HG02981 (cell line): ENCODE results near the gene CTNNA1.

ENCODE experiments used
- ATAC-seq: cut with Tn5 transposase; IDR thresholded peaks from one replicate; pipeline ENCODE4 v1.9.1; 2021; ENCODE audit warnings: mild to moderate bottlenecking, moderate library complexity; ENCODE audit not compliant: unreplicated experiment

The CTNNA1 gene

DNA sequence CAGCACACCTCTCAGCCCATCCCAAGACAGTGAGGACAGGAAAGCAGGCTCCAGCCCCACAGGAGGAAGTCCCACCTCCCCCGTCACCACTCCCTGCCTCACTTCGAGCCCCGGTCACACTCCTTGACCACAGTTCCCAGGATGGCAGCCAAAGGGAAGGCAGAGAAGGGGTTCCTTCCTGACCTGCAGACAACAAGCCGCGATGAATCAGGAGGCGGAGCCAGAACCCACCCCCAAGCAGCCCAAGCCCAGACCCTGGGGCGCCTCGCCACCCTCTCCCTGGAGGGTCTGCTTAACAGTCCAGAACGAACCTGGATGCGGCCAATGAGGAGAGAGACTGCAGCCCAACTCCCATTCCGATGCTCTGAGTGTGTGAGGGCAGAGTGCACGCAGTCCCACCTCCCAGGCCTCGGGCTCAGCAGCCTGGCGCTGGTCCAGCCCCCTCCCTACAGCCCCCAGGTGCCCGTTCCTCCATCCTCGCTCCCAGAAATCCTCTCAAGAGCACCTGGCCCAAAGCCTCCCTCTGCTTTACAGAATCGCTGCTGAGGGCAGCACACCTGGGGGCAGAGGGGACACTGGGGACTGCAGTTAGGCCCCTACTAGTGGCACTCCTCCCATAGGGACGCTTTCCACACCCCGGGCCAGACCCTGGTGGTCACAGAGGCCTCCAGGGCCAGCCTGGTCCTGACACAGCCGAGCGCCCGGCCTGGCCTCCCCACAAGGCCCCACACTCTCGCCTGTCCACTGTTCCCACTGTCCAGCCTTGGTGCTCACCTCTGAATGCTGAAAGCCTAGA is 191.5 kb downstream of the CTNNA1 start:
- no peak for ATAC-seq

DNA sequence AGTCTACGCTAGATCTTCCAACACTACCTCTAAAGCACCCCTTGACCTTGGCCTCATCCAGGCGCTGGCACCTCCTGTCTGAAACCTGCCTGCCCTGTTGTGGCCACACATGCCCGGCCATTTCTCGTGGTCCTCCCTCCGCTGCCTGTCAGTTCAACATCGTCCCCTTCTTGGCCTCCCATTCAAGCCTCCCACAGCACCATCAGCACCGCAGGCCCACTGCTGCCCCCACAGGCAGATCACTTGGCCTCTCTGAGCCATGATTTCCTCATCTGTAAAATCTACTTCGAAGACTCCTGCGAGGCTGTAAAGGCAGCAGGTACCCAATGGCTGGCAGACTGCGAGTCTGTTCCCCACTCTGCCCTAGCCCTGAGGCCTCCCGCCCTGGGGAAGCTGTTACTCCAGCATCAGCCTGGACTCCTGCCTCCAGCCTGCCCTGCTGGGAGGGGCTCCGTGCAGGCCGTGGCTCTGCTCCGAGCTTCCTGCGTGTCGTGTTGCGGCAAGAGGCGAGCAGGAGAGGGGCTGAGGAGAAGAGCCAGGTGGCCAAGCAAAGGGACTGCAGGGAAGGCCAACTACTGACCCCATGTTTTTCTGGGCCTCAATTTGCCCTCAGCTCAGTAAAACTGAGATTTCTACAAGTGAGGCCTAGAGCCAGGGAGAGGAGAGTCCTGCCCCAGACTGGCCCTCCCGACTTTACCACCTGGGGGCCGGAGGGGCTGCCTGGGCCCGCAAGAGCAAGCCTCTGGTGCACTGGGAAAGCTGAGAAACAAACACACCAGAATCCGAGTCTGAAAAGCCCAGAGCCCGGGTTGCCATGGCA is 192.4 kb downstream of the CTNNA1 start:
- no peak for ATAC-seq

- no peak for ATAC-seq
These were observed 193.0 kb downstream of the CTNNA1 start for GRCh38 chr5:138946241-138946623.

- no peak for ATAC-seq
These were observed 193.8 kb downstream of the CTNNA1 start for GRCh38 chr5:138946831-138947560.

- no peak for ATAC-seq
These were observed 194.6 kb downstream of the CTNNA1 start for GRCh38 chr5:138947780-138948179.

DNA sequence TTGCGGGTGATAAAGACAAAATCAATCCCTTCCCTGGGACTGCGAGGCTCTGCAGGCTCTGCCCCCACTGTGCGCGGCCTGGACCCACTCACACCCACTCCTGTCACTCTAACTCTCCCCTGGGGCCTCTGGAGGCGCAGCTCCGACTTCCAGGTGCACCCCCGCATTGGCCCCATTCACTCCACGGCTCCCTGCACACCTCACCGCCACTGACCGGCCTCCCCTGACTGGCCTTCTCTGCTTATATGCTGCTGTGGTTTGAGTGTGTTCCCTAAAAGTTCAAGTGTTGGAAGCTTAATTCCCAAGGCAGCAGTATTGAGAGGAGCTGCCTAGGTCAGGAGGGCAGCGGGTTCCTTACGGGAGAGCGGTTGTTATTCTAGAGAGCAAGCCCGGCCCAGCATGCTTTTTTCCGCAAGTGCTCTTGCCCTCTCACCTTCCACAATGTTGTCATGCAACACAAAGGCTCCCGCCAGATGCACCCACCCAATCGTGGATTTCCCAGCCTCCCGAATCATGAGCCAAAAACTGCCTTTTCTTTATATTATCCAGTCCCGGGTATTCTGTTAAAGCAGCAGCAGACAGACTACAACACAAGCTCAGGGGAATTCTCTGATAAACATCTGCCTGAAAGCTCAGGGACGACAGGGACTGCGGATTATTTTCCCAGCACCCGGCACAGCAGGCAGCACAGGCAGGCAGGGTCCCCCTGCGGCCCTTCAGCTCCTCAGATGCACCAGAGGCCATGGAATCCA is 195.4 kb downstream of the CTNNA1 start:
- ATAC-seq: no peak

GRCh38 chr5:138949223-138949574 is 196.0 kb downstream of the CTNNA1 start:
- ATAC-seq: no peak

- ATAC-seq: no peak
These were observed 196.8 kb downstream of the CTNNA1 start for GRCh38 chr5:138949988-138950387.

- ATAC-seq: no peak
These were observed 197.3 kb downstream of the CTNNA1 start for GRCh38 chr5:138950421-138951031.

GRCh38 chr5:138951091-138951985 is 198.1 kb downstream of the CTNNA1 start:
- no peak for ATAC-seq

DNA sequence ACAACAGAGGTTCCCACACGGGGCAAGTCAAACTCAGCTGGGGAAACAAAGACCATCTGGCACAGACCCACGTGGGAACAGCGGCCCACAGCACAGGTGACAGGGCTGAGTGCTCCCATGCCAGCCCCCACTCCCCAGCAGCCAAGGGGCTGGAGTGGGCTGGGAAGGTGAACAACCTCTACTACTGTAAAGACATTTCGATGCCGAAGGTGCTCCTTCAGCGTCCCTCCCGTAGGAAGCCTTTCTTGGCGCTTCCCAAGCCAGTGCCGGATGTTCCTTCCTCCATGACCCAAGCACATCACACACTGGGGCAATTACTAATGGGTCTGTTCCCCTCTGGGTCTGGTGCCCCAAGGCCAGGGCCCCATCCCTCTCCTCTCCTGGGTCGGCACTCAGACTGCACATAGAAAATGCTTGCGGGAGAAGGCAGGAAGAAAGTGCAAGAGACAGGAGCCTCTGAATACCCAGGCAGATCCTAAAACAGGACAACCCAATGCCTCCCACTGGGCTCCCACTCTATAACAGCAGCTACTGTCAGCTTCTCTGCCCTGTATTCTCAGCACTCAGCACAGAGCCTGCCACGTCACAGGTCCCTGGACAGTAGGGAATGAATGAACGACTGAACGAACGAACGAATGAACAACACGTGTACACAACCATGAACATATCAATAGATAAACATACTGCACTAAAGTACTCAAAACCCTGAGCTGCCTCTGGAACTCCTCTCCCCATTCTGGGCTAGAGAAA is 198.9 kb downstream of the CTNNA1 start:
- no peak for ATAC-seq

DNA sequence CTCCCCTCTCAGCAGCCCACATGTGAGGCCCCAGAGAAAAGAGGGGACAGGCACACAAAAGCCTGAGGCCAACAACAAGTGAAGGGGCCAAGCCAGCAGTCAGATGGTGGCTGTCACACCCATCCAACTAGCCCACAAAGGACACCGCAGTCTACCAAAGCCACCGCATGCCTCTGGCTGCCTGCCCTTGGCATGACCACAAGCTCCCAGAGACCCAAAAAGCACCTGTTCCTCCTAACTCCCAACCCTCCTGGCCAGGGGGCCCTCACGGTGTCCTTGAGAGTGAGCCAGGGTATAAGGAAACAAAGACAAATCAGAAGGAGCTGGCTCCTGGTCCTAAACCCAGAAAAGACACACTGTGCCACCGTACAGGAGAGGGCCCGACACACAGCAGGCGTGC is 199.7 kb downstream of the CTNNA1 start:
- ATAC-seq: peak; percentile 11

DNA sequence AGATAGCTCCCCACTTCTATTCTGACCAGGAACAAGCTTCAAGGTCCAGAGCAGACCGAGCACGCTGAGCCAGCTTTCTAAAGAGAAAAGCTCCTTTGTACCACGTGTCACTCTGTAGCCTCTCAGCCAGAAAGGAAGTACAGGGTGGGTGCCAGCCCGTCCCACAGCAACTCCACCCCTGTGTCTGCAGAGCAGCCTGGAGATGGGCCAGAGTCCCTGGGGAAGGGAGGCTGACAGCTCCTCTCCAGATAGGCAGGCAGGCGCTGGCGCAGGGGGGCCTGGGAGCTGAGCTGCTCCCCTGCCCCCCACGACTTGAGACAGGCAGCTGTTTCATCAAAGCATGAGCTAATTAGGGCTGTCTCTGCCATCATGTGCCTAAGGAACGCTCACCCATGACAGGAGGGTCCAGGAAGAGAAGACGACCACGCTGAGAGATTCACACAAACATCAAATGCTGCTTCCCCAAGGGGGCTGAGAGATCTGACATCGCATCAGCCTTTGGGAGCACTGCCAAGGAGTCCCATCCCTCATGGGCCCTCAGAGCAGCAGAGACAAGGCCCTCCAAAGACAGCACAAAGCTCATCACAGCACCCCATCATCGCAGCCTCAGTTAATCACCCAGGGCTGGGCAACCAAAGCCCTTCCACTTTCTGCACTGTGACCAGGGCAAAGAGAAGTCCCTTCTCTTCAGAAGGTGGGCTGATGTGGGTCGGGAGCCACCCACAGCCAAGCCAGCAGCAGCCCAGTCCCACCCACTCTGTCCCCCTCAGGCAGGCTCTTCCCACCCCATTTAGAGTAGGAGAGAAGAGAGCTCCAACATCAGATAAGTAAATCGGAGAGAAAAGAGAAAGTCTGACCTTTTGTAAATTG is 200.4 kb downstream of the CTNNA1 start:
- ATAC-seq: peak; percentile 85

- no peak for ATAC-seq
These were observed 201.2 kb downstream of the CTNNA1 start for GRCh38 chr5:138954257-138955012.

DNA sequence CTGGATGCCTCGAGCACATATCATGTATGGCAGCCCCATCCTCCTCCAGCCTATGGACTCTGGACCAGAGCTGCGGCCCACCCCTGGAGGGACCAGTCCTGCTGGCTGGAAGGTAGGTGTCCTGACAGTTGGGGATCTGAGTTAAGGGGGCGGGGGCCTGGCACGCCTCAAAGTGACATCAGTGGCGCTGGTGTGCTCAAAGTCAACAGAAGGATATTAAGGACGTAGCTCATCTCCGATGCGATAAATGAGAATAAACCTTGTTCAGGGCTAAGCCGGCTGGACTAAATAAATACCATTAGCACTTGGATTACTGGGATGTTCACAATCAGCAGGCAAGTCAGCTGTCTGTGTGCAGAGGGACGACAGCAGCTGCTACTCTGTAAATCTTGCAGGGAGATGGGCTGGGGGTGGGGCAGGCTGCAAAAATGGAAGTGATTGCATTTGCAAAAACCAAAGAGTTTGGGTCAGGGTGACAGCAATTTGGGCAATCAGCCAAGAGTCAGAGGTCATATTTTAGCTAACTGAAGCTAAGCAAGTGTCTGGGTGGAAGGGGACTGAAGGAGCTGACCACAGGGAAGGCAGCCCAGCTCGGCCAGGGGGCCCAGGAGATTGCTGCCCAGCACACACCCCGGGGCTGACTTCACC is 201.9 kb downstream of the CTNNA1 start:
- ATAC-seq: no peak

DNA sequence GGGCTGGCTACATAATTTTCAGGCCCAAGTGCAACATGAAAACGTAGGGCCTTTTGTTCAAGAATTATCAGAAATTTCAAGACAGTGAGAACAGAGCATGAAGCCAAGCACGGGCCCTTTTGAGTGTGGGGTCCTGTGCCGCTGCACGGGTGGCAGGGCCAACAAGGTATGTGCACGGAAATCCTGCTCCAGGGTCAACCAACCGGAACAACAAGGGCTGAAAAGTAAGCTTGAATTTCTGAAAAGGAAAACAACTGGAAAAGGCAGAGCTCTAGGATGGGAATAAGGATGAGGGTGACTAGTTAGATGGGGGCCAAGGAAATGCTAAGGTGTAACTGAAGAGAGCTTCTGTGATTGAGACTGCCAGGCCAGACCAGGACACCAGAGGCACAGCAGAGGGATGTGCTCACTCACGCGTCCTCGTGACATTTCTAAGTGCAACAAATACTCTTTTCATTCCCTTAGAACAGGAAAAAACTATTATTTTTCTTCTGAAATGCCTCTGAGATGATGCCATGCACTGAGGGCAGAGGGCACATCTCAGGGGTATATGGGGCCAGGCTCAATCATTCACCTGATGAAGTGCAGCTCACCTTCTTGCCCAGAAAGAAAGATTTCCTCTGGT is 202.6 kb downstream of the CTNNA1 start:
- no peak for ATAC-seq
